Liver (tissue), 10 donors: ENCODE results near the gene GOLGA8T. TPM values are rescaled to one million over a fixed set of nuclear protein-coding genes. Genes with fewer than 3 reads are reported as not detected.
"Not testable (repeated sequence)": the region's sequence is repeated elsewhere in the genome, so short reads cannot be mapped to it uniquely, and the experiment has no call there.

Experiments used
- DNase-seq: peaks from one replicate; pipeline ENCODE4 v3.0.0-alpha.2; 2017; ENCODE audit warnings: low spot score
- H3K27ac ChIP-seq, 2 donors: one replicate each; pipeline ENCODE4 v1.7.0; 2013; ENCODE audit warnings: inconsistent platforms in 2 of 2, low read length in 2 of 2, control low read depth in 1 of 2, low read depth in 1 of 2, mild to moderate bottlenecking in 1 of 2
- H3K27me3 ChIP-seq, 4 donors: one replicate each; pipeline versions ENCODE4 v1.6.1 to v1.7.0; 2013; ENCODE audit warnings: low read length in 3 of 4, inconsistent platforms in 1 of 4, mild to moderate bottlenecking in 1 of 4, moderate library complexity in 1 of 4; ENCODE audit not compliant: control insufficient read depth in 4 of 4, insufficient read depth in 4 of 4
- H3K36me3 ChIP-seq, 4 donors: one replicate each; pipeline versions ENCODE4 v1.6.1 to v1.7.0; 2013; ENCODE audit warnings: low read length in 3 of 4, mild to moderate bottlenecking in 3 of 4, low read depth in 1 of 4, moderate library complexity in 1 of 4; ENCODE audit not compliant: control insufficient read depth in 4 of 4, insufficient read depth in 3 of 4
- H3K4me1 ChIP-seq, 4 donors: one replicate each; pipeline versions ENCODE4 v1.6.1 to v1.7.0; 2013; ENCODE audit warnings: low read length in 3 of 4, mild to moderate bottlenecking in 3 of 4, moderate library complexity in 1 of 4; ENCODE audit not compliant: control insufficient read depth in 4 of 4, insufficient read depth in 4 of 4
- H3K4me3 ChIP-seq, 3 donors: one replicate each; pipeline versions ENCODE4 v1.6.1 to v1.7.0; 2013; ENCODE audit warnings: low read length in 3 of 3, control low read depth in 1 of 3, low read depth in 1 of 3, mild to moderate bottlenecking in 1 of 3
- H3K9ac ChIP-seq, 2 donors: one replicate each; pipeline ENCODE4 v1.7.0; 2013; ENCODE audit warnings: low read length in 2 of 2, mild to moderate bottlenecking in 2 of 2, moderate library complexity in 2 of 2, control low read depth in 1 of 2, low read depth in 1 of 2
- H3K9me3 ChIP-seq, 4 donors: one replicate each; pipeline versions ENCODE4 v1.6.1 to v1.7.0; 2013; ENCODE audit warnings: low read length in 3 of 4; ENCODE audit not compliant: control insufficient read depth in 4 of 4
- WGBS: extraction: QIAGEN DNeasy Blood & Tissue Kit; methylation state at CpG from one replicate; pipeline ENCODE4 v1.1.7; 2013; 5-methylcytosine and 5-hydroxymethylcytosine counted together
- polyA plus RNA-seq, 2 donors: library from polyadenylated mRNA; stranded (reverse) in 1 of 2; unstranded in 1 of 2; fragments of 200-250 nt in 1 of 2; fragments of >200 nt in 1 of 2; fragmentation: Nextera tagmentation in 1 of 2; extraction: Ambion mirVana in 1 of 2; gene quantifications; one replicate each; pipeline versions ENCODE4 v1.2.1 to v1.2.3, GENCODE V29; 2013 to 2015
- small RNA-seq: library from RNA; depleted of rRNA; stranded (forward); fragments of <200 nt; gene quantifications from one replicate; pipeline ENCODE3, GENCODE V24; 2014
- total RNA-seq, 2 donors: library from RNA; depleted of rRNA; stranded (reverse); fragments of >200 nt; gene quantifications; one replicate each; pipeline ENCODE4 v1.2.3, GENCODE V29; 2014
- donor health status: healthy.
- donor health status: healthy.
- donor health status: healthy.
- donor health status: healthy.
- donor health status: healthy.

Gene GOLGA8T
- total and polyA plus RNA-seq, 4 donors, result 0.02 to 0.19 (median 0.08) TPM; not detected in 1

DNA sequence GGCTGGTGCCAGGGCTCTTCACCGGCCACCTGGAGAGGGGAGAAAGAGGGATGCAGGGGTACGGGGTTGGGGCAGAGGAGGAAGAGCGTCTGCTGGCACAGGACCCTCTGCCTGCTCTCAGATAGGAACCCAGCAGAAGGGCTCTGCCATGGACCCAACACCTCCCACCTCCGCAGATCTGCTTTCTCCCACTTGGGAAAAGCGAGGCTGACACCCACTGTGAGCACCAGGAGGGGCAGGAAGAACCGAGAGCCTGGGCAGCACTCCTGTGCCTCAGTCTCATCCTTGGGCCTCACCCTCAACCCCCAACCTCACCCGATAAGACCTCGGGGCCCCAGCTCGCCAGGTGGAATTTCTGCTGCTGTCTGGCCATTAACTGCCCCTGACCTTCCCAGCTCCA, 58.0 kb downstream of the GOLGA8T start:
- H3K27ac ChIP-seq, H3K9me3 ChIP-seq, H3K4me1 ChIP-seq, DNase-seq, H3K9ac ChIP-seq, H3K27me3 ChIP-seq, H3K36me3 ChIP-seq, H3K4me3 ChIP-seq: not testable (repeated sequence)
- 6% methylated on average over 3 of the region's 9 CpGs for WGBS

Small RNAs within 50 kb of the gene (small RNA-seq; reads per million reads assigned to genes)
- gene AC120045.2 (not detected), gene RF00096 (not detected), gene RN7SL469P (not detected), gene RN7SL673P (not detected)

Other genes starting within 250 kb of the GOLGA8T start
- gene GOLGA8J, start 52.1 kb upstream of the GOLGA8T start, total RNA-seq, result under 1 TPM in 1 of 2 donors, not detected in 1; 0.25 TPM
- under 1 TPM in 1 of 2 donors, not detected in 1; 0.06 TPM for gene GOLGA8J, start 52.1 kb upstream of the GOLGA8T start, polyA plus RNA-seq